Activated CD4-positive, alpha-beta T cell treated with anti-CD3 and anti-CD28 coated beads, Interleukin-2, amount 10 ng/mL, durations not matched to agents 7 days and 5 days (primary cell): ENCODE measurements around the gene MACROH2A1. TPM values are rescaled to one million over a fixed set of nuclear protein-coding genes. Genes with fewer than 3 reads are reported as not detected.

ENCODE experiments used
- CTCF ChIA-PET: fragments of 350-600 bp; sonication (Branson Sonifier 250); formaldehyde crosslinking; loops from one replicate; lab custom pipeline; 2021; ENCODE audit warnings: antibody characterized with exemption; lab: Charles Lee
- POLR2A ChIA-PET: fragments of 350-600 bp; sonication (Branson Sonifier 250); formaldehyde crosslinking; loops from one replicate; lab custom pipeline; 2021; ENCODE audit warnings: antibody characterized with exemption; lab: Charles Lee
- DNase-seq: peaks from one replicate; pipeline ENCODE4 v3.0.0-alpha.2; 2020
- H3K27ac Mint-ChIP-seq: one replicate; pipeline ENCODE4 v1.8.0; 2021; ENCODE audit warnings: mild to moderate bottlenecking, moderate library complexity, mixed read lengths
- H3K27me3 Mint-ChIP-seq: one replicate; pipeline ENCODE4 v1.8.0; 2021; ENCODE audit warnings: mixed read lengths
- H3K36me3 Mint-ChIP-seq: one replicate; pipeline ENCODE4 v1.8.0; 2021; ENCODE audit warnings: low read depth, mixed read lengths
- H3K4me1 Mint-ChIP-seq: one replicate; pipeline ENCODE4 v1.8.0; 2021; ENCODE audit warnings: mixed read lengths
- H3K4me3 Mint-ChIP-seq: one replicate; pipeline ENCODE4 v1.8.0; 2021; ENCODE audit warnings: mild to moderate bottlenecking, moderate library complexity, mixed read lengths
- H3K9me3 Mint-ChIP-seq: one replicate; pipeline ENCODE4 v1.8.0; 2021; ENCODE audit warnings: mixed read lengths
- total RNA-seq, 2 experiments: library from RNA; stranded (reverse); gene quantifications; one replicate each; pipeline ENCODE4 v1.2.3, GENCODE V29; 2021

Gene MACROH2A1
- total RNA-seq, 2 experiments from 2014 or later = 287 to 297 TPM

DNA sequence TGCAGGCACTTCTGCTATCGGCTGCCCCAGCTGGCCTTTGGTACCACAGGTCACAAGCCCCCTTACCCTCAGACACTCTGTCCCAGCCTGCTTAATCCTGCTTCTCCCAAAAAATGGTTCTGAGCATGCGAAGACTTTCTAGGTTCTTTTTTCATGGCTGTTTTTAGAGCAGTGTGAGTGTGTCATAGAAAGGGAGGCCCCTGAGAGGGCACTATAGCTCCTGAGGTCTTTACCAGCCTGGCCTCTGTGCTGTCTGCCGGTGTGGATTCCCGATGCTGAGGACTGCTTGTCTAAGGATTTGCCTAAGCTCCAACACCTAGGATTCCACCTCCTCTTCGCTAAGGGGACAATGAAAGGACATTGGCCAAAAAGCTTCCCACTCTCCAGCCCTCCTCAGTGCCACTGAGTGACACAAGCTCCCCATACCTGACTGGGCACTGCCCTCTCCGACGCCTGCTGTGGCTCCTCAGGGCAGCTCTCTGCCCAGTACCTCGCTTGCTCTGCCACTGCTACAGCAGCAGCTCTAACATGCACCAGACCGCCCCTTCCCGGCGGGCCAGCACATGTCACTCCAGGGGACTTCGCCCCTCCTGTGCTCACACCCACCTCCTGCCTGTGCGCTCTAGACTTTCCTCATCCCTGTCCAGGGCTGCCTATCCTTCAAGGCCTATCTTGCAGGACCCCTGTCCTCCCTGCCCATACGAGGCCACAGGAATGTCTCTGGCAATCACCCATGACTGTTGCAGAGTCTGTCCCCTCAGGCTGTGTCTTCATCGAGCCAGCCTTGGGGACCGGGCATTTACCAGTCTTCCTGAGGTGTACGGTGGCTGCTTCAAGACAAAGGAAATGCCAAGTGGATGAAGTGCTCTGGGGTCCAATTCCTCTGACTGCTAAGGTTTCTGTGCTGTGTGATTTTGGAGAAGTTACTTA lies 21.0 kb downstream of the MACROH2A1 start:
- no peak overlapping the region for H3K4me3 Mint-ChIP-seq
- H3K36me3 Mint-ChIP-seq = peaks cover 76% of the 10 kb centered on the region
- peaks cover 83% of the 10 kb centered on the region for H3K4me1 Mint-ChIP-seq
- H3K9me3 Mint-ChIP-seq = no peaks in the 10 kb centered on the region
- ChIA-PET CTCF (interaction anchor here (0.7 to 2.9 kb wide), 5 partner anchors 9 to 594 kb away, joined by 3 to 12 read pairs (median 4); no protein-coding TSS in a partner anchor), POLR2A (no interaction called here)
- H3K27ac Mint-ChIP-seq = peak overlapping the region; percentile 58
- no peak for DNase-seq
- H3K27me3 Mint-ChIP-seq = no peaks in the 10 kb centered on the region

GRCh38 chr5:135376961-135377624 lies 21.9 kb downstream of the MACROH2A1 start:
- peaks cover 75% of the 10 kb centered on the region for H3K36me3 Mint-ChIP-seq
- H3K27me3 Mint-ChIP-seq = no peaks in the 10 kb centered on the region
- H3K27ac Mint-ChIP-seq = peak overlapping the region; percentile 37
- H3K4me3 Mint-ChIP-seq = no peak overlapping the region
- POLR2A ChIA-PET = no interaction called here
- H3K9me3 Mint-ChIP-seq = no peaks in the 10 kb centered on the region
- DNase-seq = no peak
- peaks cover 85% of the 10 kb centered on the region for H3K4me1 Mint-ChIP-seq
- CTCF ChIA-PET = interaction anchor here (1.3 to 2.9 kb wide), 3 partner anchors 8 to 17 kb away, joined by 4 to 12 read pairs (median 5); no protein-coding TSS in a partner anchor

DNA sequence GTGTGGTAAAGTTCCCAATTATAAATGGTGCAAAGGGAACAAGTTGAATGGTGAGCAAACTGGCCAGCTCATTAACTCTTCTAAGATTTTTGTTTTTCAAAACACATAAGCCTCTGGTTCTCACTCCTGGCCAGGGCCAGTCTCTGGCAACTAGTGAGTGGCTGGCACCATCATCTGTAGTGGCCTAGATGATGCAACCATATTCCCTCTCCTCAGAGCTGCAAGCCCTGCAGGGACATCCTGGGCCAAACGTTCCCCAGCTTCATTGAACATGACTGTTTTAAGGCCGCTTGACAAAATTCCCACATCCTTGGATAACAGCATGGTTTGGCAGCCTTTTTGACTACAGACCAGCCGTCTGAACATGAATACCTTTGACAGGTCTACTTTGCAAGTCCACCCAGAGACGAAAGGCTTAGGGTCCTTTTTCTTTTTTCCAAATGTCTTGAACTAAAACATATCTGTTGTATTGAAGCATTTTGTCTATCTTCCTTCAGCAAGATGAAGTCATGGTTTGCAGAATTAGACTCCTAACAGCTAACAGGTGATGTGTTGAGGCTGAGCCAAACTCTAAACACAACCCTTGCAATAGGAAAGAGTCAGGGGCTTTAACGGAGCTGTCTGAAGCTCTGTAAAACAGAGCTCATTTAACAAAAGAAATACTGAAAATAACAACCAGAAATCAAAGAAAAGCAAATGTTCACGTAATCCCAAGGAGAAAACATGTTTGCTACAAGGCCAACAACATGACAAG lies 23.8 kb downstream of the MACROH2A1 start:
- peaks cover 72% of the 10 kb centered on the region for H3K36me3 Mint-ChIP-seq
- DNase-seq = no peak
- ChIA-PET POLR2A (interaction anchor here (0.7 kb wide), 1 partner anchor 26 kb away, joined by 3 read pairs; no protein-coding TSS in a partner anchor), CTCF (interaction anchor here (0.8 to 2.9 kb wide), 4 partner anchors 12 to 50 kb away, joined by 3 to 12 read pairs (median 4); no protein-coding TSS in a partner anchor)
- H3K4me1 Mint-ChIP-seq = peaks cover 89% of the 10 kb centered on the region
- H3K9me3 Mint-ChIP-seq = no peaks in the 10 kb centered on the region
- no peak overlapping the region for H3K27ac Mint-ChIP-seq
- no peaks in the 10 kb centered on the region for H3K27me3 Mint-ChIP-seq
- no peak overlapping the region for H3K4me3 Mint-ChIP-seq

GRCh38 chr5:135373736-135374515 lies 25.1 kb downstream of the MACROH2A1 start:
- Mint-ChIP-seq H3K27ac (peak overlapping the region; percentile 83), H3K36me3 (peaks cover 64% of the 10 kb centered on the region), H3K4me3 (no peak overlapping the region), H3K27me3 (no peaks in the 10 kb centered on the region), H3K9me3 (no peaks in the 10 kb centered on the region), H3K4me1 (peaks cover 76% of the 10 kb centered on the region)
- ChIA-PET CTCF (interaction anchor here (0.8 to 1.9 kb wide), 3 partner anchors 9 to 20 kb away, joined by 3 to 8 read pairs (median 5); no protein-coding TSS in a partner anchor), POLR2A (interaction anchor here (0.6 kb wide), 1 partner anchor 155 kb away, joined by 4 read pairs; no protein-coding TSS in a partner anchor)
- DNase-seq = no peak

DNA sequence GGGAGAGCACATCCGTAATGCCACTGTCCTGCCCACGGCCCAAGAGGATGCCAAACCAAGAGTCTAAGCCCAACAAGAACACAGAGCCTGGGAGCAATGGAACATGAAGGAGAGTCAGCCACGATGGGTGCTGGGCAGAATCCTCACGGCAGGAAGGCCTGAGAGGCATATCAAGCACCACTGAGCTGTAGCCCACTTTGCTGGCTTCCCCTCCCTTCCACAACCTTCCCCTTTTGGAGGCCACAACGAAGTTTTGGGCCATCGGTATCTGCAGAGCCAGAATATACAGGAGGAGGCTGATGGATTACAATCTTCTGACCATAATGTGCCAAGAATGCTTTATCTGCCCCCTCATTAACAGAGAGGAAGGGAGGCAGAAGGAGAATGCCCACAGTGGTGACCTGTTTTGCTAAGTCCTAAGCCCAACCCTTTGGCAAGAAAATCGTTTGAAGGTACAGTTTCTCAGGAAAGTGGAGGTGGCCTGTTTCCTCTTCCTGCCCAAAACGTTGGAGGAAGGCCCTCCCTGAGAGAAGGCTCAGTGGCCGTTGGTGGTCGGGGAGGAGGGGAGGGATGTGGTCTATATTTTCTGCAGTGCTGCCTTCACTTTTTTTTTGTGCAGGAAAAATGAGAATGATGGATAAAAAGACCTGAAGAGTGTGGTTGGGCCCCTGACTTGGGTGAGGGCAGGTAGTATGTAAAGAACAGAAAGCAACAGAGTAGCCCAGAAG lies 26.2 kb downstream of the MACROH2A1 start:
- Mint-ChIP-seq H3K27me3 (no peaks in the 10 kb centered on the region), H3K9me3 (no peaks in the 10 kb centered on the region), H3K27ac (peak overlapping the region; percentile 83), H3K4me1 (peaks cover 65% of the 10 kb centered on the region), H3K36me3 (peaks cover 62% of the 10 kb centered on the region), H3K4me3 (no peak overlapping the region)
- ChIA-PET CTCF (interaction anchor here (1.8 to 1.9 kb wide), 2 partner anchors 10 to 13 kb away, joined by 5 to 8 read pairs; no protein-coding TSS in a partner anchor), POLR2A (no interaction called here)
- DNase-seq = no peak

GRCh38 chr5:135371622-135372232 lies 27.3 kb downstream of the MACROH2A1 start:
- no peaks in the 10 kb centered on the region for H3K27me3 Mint-ChIP-seq
- H3K36me3 Mint-ChIP-seq = peaks cover 65% of the 10 kb centered on the region
- H3K9me3 Mint-ChIP-seq = no peaks in the 10 kb centered on the region
- ChIA-PET CTCF (no interaction called here), POLR2A (no interaction called here)
- no peak for DNase-seq
- H3K4me3 Mint-ChIP-seq = no peak overlapping the region
- H3K27ac Mint-ChIP-seq = peak overlapping the region; percentile 83
- peaks cover 54% of the 10 kb centered on the region for H3K4me1 Mint-ChIP-seq

GRCh38 chr5:135369952-135370351 lies 29.1 kb downstream of the MACROH2A1 start:
- Mint-ChIP-seq H3K27ac (no peak overlapping the region), H3K27me3 (no peaks in the 10 kb centered on the region), H3K9me3 (no peaks in the 10 kb centered on the region), H3K36me3 (peaks cover 63% of the 10 kb centered on the region), H3K4me3 (no peak overlapping the region), H3K4me1 (peaks cover 38% of the 10 kb centered on the region)
- ChIA-PET POLR2A (interaction anchor here (0.6 to 1.0 kb wide), 2 partner anchors 9 to 1837 kb away, joined by 3 read pairs; no protein-coding TSS in a partner anchor), CTCF (interaction anchor here (0.5 to 1.8 kb wide), 8 partner anchors 8 to 399 kb away, joined by 3 to 6 read pairs (median 3); no protein-coding TSS in a partner anchor)
- no peak for DNase-seq

DNA sequence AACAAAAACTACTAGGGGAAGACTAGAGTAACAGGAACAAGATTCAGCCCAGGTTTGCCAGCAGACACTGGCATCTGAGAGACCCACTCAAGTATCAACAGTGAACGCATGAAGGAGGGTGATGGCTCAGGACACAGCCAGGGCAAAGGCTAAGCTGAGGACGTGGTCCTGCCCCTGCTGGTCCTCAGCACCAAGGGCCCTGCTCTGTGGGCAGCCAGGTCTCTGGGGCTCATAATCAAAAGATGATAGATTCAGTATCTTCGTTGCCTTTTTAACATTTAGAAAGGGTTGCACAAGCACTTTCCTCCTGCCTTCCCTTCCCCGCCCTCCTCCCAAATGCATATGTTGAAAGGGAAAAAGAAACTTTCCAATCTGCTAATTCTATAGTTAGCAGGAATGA lies 31.5 kb downstream of the MACROH2A1 start:
- Mint-ChIP-seq H3K4me1 (peaks cover 21% of the 10 kb centered on the region), H3K4me3 (no peak overlapping the region), H3K9me3 (no peaks in the 10 kb centered on the region), H3K27me3 (no peaks in the 10 kb centered on the region), H3K27ac (no peak overlapping the region), H3K36me3 (peaks cover 60% of the 10 kb centered on the region)
- ChIA-PET POLR2A (no interaction called here), CTCF (interaction anchor here (0.8 to 1.3 kb wide), 3 partner anchors 10 to 43 kb away, joined by 3 to 6 read pairs (median 4); no protein-coding TSS in a partner anchor)
- no peak for DNase-seq

DNA sequence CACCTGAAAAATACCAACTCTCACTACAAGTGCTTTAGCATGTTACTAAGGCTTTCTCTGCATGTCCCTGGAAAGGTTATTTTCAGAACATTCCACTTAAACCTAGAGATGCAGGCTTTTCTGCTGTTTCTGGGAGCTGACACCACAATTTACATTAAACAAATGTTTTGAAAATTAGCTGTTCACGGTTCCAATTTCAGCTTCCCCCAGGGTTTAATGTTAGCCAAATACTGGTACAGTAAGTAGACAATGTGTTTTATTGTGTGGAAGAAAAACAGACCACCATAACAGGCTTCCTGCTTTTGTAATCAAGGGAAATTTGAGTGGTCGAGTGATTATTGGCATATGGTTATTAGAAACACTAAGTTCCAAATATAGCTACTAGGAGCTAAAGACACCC lies 32.0 kb downstream of the MACROH2A1 start:
- peaks cover 56% of the 10 kb centered on the region for H3K36me3 Mint-ChIP-seq

DNA sequence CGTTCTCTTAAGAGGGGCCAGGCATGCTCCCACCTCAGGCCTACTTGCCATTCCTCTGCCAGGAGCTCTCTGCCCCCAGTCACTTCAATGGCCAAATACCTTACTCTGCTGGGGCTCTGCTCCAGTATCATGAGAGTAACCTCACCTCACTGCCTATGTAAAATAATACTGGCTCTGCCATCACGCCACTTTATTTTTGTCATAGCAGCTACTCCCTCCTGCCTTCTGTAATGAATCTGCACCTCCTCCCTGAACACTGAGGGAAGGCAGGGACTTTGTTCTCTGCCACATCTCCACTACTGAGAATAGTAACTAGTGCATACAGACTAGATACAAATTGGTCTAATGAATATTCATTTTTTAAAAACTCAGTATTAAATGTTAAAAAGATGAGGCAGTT lies 33.8 kb downstream of the MACROH2A1 start:
- no peak overlapping the region for H3K27ac Mint-ChIP-seq
- H3K27me3 Mint-ChIP-seq = no peaks in the 10 kb centered on the region
- no peak for DNase-seq
- ChIA-PET POLR2A (no interaction called here), CTCF (no interaction called here)
- peaks cover 52% of the 10 kb centered on the region for H3K36me3 Mint-ChIP-seq
- no peak overlapping the region for H3K4me3 Mint-ChIP-seq
- H3K4me1 Mint-ChIP-seq = peaks cover 24% of the 10 kb centered on the region
- no peaks in the 10 kb centered on the region for H3K9me3 Mint-ChIP-seq

More for the DNA sequence above, 32.0 kb downstream of the MACROH2A1 start:
- H3K9me3 Mint-ChIP-seq = no peaks in the 10 kb centered on the region
- no peak for DNase-seq
- H3K4me3 Mint-ChIP-seq = no peak overlapping the region
- H3K27ac Mint-ChIP-seq = no peak overlapping the region
- POLR2A ChIA-PET = no interaction called here
- H3K4me1 Mint-ChIP-seq = peaks cover 17% of the 10 kb centered on the region
- CTCF ChIA-PET = interaction anchor here (0.8 to 1.3 kb wide), 3 partner anchors 11 to 42 kb away, joined by 3 to 6 read pairs (median 4); no protein-coding TSS in a partner anchor
- no peaks in the 10 kb centered on the region for H3K27me3 Mint-ChIP-seq
